ENCODE data around the gene ING4. TPM values are rescaled to one million over a fixed set of nuclear protein-coding genes. Genes with fewer than 3 reads are reported as not detected.

ING4 gene
- total RNA-seq, 1 experiment from 2014 or later: 23.0 TPM

DNA sequence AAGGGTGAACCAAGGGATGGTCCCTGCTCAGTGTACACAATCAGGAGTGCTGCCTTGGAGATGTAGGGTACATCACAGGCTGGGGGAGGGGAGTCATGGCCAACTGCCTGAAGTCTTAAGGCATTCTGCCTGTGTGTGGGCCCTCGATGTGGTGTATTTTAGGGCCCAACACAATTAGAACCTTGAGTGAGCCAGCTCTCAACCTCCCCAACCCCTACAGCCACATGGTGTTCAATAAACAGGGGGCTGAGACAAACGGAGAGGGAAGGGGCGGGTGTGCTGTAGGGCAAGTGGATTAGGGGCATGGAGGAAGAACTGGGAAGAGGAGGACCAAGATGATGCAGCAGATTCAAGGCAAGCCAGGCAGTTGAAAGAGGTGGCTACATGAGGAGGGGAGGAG, 47.1 kb downstream of the ING4 start (continued):
- TF ChIP-seq, protein P1, sequence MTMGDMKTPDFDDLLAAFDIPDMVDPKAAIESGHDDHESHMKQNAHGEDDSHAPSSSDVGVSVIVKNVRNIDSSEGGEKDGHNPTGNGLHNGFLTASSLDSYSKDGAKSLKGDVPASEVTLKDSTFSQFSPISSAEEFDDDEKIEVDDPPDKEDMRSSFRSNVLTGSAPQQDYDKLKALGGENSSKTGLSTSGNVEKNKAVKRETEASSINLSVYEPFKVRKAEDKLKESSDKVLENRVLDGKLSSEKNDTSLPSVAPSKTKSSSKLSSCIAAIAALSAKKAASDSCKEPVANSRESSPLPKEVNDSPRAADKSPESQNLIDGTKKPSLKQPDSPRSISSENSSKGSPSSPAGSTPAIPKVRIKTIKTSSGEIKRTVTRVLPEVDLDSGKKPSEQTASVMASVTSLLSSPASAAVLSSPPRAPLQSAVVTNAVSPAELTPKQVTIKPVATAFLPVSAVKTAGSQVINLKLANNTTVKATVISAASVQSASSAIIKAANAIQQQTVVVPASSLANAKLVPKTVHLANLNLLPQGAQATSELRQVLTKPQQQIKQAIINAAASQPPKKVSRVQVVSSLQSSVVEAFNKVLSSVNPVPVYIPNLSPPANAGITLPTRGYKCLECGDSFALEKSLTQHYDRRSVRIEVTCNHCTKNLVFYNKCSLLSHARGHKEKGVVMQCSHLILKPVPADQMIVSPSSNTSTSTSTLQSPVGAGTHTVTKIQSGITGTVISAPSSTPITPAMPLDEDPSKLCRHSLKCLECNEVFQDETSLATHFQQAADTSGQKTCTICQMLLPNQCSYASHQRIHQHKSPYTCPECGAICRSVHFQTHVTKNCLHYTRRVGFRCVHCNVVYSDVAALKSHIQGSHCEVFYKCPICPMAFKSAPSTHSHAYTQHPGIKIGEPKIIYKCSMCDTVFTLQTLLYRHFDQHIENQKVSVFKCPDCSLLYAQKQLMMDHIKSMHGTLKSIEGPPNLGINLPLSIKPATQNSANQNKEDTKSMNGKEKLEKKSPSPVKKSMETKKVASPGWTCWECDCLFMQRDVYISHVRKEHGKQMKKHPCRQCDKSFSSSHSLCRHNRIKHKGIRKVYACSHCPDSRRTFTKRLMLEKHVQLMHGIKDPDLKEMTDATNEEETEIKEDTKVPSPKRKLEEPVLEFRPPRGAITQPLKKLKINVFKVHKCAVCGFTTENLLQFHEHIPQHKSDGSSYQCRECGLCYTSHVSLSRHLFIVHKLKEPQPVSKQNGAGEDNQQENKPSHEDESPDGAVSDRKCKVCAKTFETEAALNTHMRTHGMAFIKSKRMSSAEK (CRISPR knock-in tag; IDR thresholded peaks at IDR 0.05; ENCODE audit: borderline replicate concordance): no peak
- no peak for TF ChIP-seq ZBTB21 (CRISPR knock-in tag; IDR thresholded peaks at IDR 0.05; ENCODE audit: borderline replicate concordance)
- no peak for TF ChIP-seq NFE2L1 (CRISPR knock-in tag; IDR thresholded peaks at IDR 0.05)
- TF ChIP-seq GRHL2 (CRISPR knock-in tag; IDR thresholded peaks at IDR 0.05; ENCODE audit: insufficient replicate concordance, severe bottlenecking): no peak
- no peak for TF ChIP-seq ZNF671 (CRISPR knock-in tag; IDR thresholded peaks at IDR 0.05)
- TF ChIP-seq, protein P2, sequence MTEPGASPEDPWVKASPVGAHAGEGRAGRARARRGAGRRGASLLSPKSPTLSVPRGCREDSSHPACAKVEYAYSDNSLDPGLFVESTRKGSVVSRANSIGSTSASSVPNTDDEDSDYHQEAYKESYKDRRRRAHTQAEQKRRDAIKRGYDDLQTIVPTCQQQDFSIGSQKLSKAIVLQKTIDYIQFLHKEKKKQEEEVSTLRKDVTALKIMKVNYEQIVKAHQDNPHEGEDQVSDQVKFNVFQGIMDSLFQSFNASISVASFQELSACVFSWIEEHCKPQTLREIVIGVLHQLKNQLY (CRISPR knock-in tag; IDR thresholded peaks at IDR 0.05): no peak
- TF ChIP-seq NFATC4 (CRISPR knock-in tag; IDR thresholded peaks at IDR 0.05): no peak
- no peak for TF ChIP-seq ETV6 (CRISPR knock-in tag; IDR thresholded peaks at IDR 0.05)
- no peak for TF ChIP-seq JAZF1 (CRISPR knock-in tag; IDR thresholded peaks at IDR 0.05)
- no peak for TF ChIP-seq TP53 (CRISPR knock-in tag; IDR thresholded peaks at IDR 0.05)

DNA sequence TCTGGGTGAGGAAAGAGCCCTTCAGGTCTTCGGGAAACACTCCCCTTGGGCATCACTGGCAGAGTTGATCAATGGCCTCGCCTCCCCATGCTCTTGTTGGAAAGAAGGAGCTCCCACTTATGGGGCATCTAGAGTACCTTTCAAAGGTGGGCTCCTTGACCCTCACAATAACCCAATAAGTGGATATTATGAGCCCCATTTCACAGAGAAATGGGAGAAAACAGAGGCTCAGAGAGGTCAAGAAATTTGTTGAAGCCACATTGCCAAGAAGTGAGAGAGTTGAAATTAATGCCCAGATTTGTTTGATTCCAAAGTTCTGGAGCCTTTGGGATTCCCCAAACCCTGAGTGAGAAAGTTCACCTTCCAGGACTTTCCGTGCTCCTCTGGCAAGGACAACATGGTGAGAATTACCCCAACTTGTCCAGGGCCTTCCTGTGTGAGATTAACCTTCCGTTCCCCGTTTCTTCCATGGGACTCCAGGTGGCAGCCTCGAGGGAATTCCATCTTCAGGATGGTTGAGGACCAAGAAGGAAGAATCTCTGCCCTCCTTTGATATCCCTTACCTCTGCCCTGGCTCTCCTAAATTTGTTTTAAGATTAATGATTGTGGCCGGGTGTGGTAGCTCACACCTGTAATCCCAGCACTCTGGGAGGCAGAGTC, 48.3 kb downstream of the ING4 start:
- Mint-ChIP-seq H3K9me3 (no peaks in the 10 kb centered on the region), H3K4me3 (peak overlapping the region; percentile 49), H3K27ac (peak overlapping the region; percentile 73), H3K27me3 (ENCODE audit: low read depth) (peaks cover 14% of the 10 kb centered on the region), H3K36me3 (no peaks in the 10 kb centered on the region), H3K4me1 (peaks cover 37% of the 10 kb centered on the region)
- CTCF ChIA-PET: interaction anchor here (0.7 to 3.0 kb wide), 17 partner anchors 10 to 311 kb away, joined by 3 to 23 read pairs (median 4); partner anchors contain the start of genes ACRBP, GAPDH, LPAR5 and MLF2
- DNase-seq (ENCODE audit: low spot score): no peak
- POLR2A ChIA-PET: interaction anchor here (0.8 to 2.9 kb wide), 2 partner anchors 75 to 80 kb away, joined by 5 to 25 read pairs; partner anchors contain the start of genes GAPDH and ZNF384
- TF ChIP-seq GTF2I (CRISPR knock-in tag; conservative IDR thresholded peaks at IDR 0.05): no peak
- TF ChIP-seq ZNF671 (CRISPR knock-in tag; IDR thresholded peaks at IDR 0.05): no peak
- no peak for TF ChIP-seq OVOL2 (CRISPR knock-in tag; IDR thresholded peaks at IDR 0.05; ENCODE audit: borderline replicate concordance)
- TF ChIP-seq IRF2 (CRISPR knock-in tag; IDR thresholded peaks at IDR 0.05; ENCODE audit: borderline replicate concordance, low read depth): no peak
- no peak for TF ChIP-seq HMGA2 (CRISPR knock-in tag; IDR thresholded peaks at IDR 0.05)
- TF ChIP-seq, protein P3, sequence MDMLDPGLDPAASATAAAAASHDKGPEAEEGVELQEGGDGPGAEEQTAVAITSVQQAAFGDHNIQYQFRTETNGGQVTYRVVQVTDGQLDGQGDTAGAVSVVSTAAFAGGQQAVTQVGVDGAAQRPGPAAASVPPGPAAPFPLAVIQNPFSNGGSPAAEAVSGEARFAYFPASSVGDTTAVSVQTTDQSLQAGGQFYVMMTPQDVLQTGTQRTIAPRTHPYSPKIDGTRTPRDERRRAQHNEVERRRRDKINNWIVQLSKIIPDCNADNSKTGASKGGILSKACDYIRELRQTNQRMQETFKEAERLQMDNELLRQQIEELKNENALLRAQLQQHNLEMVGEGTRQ (CRISPR knock-in tag; IDR thresholded peaks at IDR 0.05): no peak
- no peak for TF ChIP-seq CREB1 (CRISPR knock-in tag; IDR thresholded peaks at IDR 0.05)
- TF ChIP-seq, protein P4, sequence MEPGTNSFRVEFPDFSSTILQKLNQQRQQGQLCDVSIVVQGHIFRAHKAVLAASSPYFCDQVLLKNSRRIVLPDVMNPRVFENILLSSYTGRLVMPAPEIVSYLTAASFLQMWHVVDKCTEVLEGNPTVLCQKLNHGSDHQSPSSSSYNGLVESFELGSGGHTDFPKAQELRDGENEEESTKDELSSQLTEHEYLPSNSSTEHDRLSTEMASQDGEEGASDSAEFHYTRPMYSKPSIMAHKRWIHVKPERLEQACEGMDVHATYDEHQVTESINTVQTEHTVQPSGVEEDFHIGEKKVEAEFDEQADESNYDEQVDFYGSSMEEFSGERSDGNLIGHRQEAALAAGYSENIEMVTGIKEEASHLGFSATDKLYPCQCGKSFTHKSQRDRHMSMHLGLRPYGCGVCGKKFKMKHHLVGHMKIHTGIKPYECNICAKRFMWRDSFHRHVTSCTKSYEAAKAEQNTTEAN (CRISPR knock-in tag; IDR thresholded peaks at IDR 0.05): no peak
- no peak for ATAC-seq
